ENCODE measurements around the gene EFCAB12. TPM values are rescaled to one million over a fixed set of nuclear protein-coding genes. Genes with fewer than 3 reads are reported as not detected.

The EFCAB12 gene
- total RNA-seq, 2 experiments from 2014 or later, result 0.69 TPM

DNA sequence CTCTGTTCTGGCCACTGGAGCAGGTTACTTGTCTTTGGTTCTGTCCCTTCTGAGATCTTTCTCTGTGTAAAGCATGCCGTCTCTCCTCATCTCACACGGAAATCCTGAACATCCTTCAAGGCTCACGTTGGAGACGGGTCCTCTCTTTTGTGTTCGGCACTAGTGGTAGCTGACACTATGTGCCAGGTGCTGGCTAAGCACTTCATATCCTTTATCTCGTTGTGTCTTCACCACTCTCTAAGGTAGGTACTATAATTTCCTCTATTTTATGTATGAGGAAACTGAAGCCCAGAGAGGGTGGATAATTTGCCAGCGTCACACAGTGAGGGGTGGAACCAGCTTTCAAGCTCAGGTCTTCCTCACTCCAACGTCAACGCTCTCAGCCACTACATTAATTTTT, 12.8 kb upstream of the EFCAB12 start:
- DNase-seq, result peak; percentile 27
- Mint-ChIP-seq H3K27me3 (no peaks in the 10 kb centered on the region), H3K27ac (peak overlapping the region; percentile 95), H3K9me3 (no peaks in the 10 kb centered on the region), H3K36me3 (ENCODE audit: low read depth) (peaks cover 21% of the 10 kb centered on the region), H3K4me3 (peak overlapping the region; percentile 87), H3K4me1 (peaks cover 54% of the 10 kb centered on the region)
- CTCF ChIA-PET, result interaction anchor here (0.9 to 3.5 kb wide), 5 partner anchors 8 to 125 kb away, joined by 3 to 20 read pairs (median 4); partner anchors contain the start of gene EFCAB12
- POLR2A ChIA-PET, result no interaction called here

- ChIA-PET POLR2A (interaction anchor here (0.9 to 1.0 kb wide), 2 partner anchors 23 to 125 kb away, joined by 3 to 4 read pairs; a partner anchor contains a TSS), CTCF (interaction anchor here (0.6 to 3.5 kb wide), 5 partner anchors 10 to 124 kb away, joined by 3 to 20 read pairs (median 4); partner anchors contain the start of gene EFCAB12)
- Mint-ChIP-seq H3K9me3 (no peaks in the 10 kb centered on the region), H3K27me3 (no peaks in the 10 kb centered on the region), H3K36me3 (ENCODE audit: low read depth) (peaks cover 24% of the 10 kb centered on the region), H3K27ac (peak overlapping the region; percentile 95), H3K4me3 (peak overlapping the region; percentile 87), H3K4me1 (peaks cover 58% of the 10 kb centered on the region)
- no peak for DNase-seq
These were observed 12.3 kb upstream of the EFCAB12 start for GRCh38 chr3:129440618-129441190.

- Mint-ChIP-seq H3K27ac (peak within 1 kb of the TSS; percentile 95), H3K4me1 (peaks cover 64% of the 10 kb centered on the region), H3K27me3 (no peaks in the 10 kb centered on the region), H3K4me3 (peak within 1 kb of the TSS; percentile 87), H3K9me3 (no peaks in the 10 kb centered on the region), H3K36me3 (ENCODE audit: low read depth) (peaks cover 26% of the 10 kb centered on the region)
- POLR2A ChIA-PET, result interaction anchor here (0.9 to 1.0 kb wide), 2 partner anchors 23 to 124 kb away, joined by 3 to 4 read pairs; a partner anchor contains a TSS
- DNase-seq, result peak; percentile 100
- CTCF ChIA-PET, result interaction anchor here (0.6 to 3.5 kb wide), 9 partner anchors 10 to 124 kb away, joined by 3 to 20 read pairs (median 3); partner anchors contain the start of gene EFCAB12
These were observed 11.6 kb upstream of the EFCAB12 start, which contains the start of the genes IFT122 and MBD4 for GRCh38 chr3:129439817-129440617. Gene IFT122 (plus strand): TSS chr3:129440224. CDS start chr3:129440331, 107 bp downstream. Gene MBD4 (minus strand): TSS chr3:129439948. CDS start chr3:129439833, 115 bp downstream.

GRCh38 chr3:129439226-129439816, 10.9 kb upstream of the EFCAB12 start:
- CTCF ChIA-PET, result interaction anchor here (1.2 to 3.5 kb wide), 6 partner anchors 10 to 124 kb away, joined by 3 to 20 read pairs (median 4); partner anchors contain the start of gene EFCAB12
- Mint-ChIP-seq H3K4me1 (peaks cover 68% of the 10 kb centered on the region), H3K27me3 (no peaks in the 10 kb centered on the region), H3K36me3 (ENCODE audit: low read depth) (peaks cover 27% of the 10 kb centered on the region), H3K4me3 (peak overlapping the region; percentile 87), H3K27ac (peak overlapping the region; percentile 95), H3K9me3 (no peaks in the 10 kb centered on the region)
- peak; percentile 54 for DNase-seq
- POLR2A ChIA-PET, result interaction anchor here (1.0 kb wide), 1 partner anchor 22 kb away, joined by 3 read pairs; no protein-coding TSS in a partner anchor

DNA sequence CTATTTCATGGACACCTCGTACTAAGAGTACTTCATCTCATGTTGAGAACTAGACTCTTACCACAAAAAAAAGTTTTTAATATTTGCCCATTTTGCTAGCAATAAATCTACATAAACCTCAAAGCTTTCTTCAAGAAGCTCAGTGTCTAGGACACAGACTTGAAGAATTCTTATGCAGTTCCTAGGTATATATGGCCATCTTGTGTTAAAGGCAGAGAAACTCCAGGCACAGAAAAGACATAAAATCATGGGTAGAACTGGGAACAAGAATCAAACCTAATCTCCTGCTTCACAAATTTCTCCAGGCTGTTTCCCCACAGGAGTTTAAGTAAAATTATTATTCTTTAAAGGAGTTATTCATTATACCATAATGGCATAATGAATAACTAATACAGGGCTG, 6.9 kb upstream of the EFCAB12 start:
- peaks cover 49% of the 10 kb centered on the region for H3K4me1 Mint-ChIP-seq
- ChIA-PET CTCF (interaction anchor here (0.6 kb wide), 1 partner anchor 19 kb away, joined by 3 read pairs; no protein-coding TSS in a partner anchor), POLR2A (no interaction called here)
- H3K27me3 Mint-ChIP-seq, result no peaks in the 10 kb centered on the region
- H3K9me3 Mint-ChIP-seq, result no peaks in the 10 kb centered on the region
- H3K4me3 Mint-ChIP-seq, result no peak overlapping the region
- no peak overlapping the region for H3K27ac Mint-ChIP-seq
- no peak for DNase-seq
- H3K36me3 Mint-ChIP-seq (ENCODE audit: low read depth), result peaks cover 53% of the 10 kb centered on the region

- peaks cover 57% of the 10 kb centered on the region for H3K36me3 Mint-ChIP-seq (ENCODE audit: low read depth)
- no peak overlapping the region for H3K27ac Mint-ChIP-seq
- peaks cover 58% of the 10 kb centered on the region for H3K4me1 Mint-ChIP-seq
- no peaks in the 10 kb centered on the region for H3K9me3 Mint-ChIP-seq
- CTCF ChIA-PET, result no interaction called here
- H3K27me3 Mint-ChIP-seq, result no peaks in the 10 kb centered on the region
- POLR2A ChIA-PET, result no interaction called here
- H3K4me3 Mint-ChIP-seq, result no peak overlapping the region
- no peak for DNase-seq
These were observed 5.7 kb upstream of the EFCAB12 start for GRCh38 chr3:129434140-129434539.

- Mint-ChIP-seq H3K4me3 (no peak overlapping the region), H3K9me3 (no peaks in the 10 kb centered on the region), H3K36me3 (ENCODE audit: low read depth) (peaks cover 60% of the 10 kb centered on the region), H3K27ac (no peak overlapping the region), H3K4me1 (peaks cover 61% of the 10 kb centered on the region), H3K27me3 (no peaks in the 10 kb centered on the region)
- ChIA-PET POLR2A (no interaction called here), CTCF (interaction anchor here (0.7 to 1.4 kb wide), 2 partner anchors 8 to 457 kb away, joined by 3 read pairs; no protein-coding TSS in a partner anchor)
- DNase-seq, result no peak
These were observed 5.1 kb upstream of the EFCAB12 start for GRCh38 chr3:129433565-129433964.

DNA sequence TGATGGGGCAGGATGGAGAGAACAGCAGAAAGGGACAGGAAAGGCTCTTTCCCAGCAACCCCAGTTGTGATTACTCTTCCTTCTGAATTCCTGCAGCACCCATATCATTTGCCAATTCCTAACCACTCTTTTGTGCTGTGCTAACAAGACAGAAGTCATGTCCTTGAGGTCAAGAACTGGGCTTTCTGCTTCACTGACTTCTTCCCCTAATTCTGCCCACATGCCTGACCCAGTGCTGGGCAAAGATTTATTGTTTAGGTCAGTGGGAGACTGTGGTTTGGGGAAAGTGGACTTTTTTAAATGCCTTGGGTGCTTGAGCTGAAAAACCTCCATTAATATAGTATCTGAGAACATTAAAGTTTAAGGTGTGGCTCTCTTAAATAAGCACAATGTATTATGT, 4.2 kb upstream of the EFCAB12 start:
- Mint-ChIP-seq H3K9me3 (no peaks in the 10 kb centered on the region), H3K27ac (no peak overlapping the region), H3K4me1 (peaks cover 61% of the 10 kb centered on the region), H3K4me3 (no peak overlapping the region), H3K36me3 (ENCODE audit: low read depth) (peaks cover 56% of the 10 kb centered on the region), H3K27me3 (no peaks in the 10 kb centered on the region)
- POLR2A ChIA-PET, result no interaction called here
- CTCF ChIA-PET, result interaction anchor here (1.4 kb wide), 1 partner anchor 9 kb away, joined by 3 read pairs; no protein-coding TSS in a partner anchor
- no peak for DNase-seq

GRCh38 chr3:129432036-129432435, 3.6 kb upstream of the EFCAB12 start:
- ChIA-PET POLR2A (no interaction called here), CTCF (no interaction called here)
- Mint-ChIP-seq H3K4me3 (no peak overlapping the region), H3K27ac (no peak overlapping the region), H3K36me3 (ENCODE audit: low read depth) (peaks cover 51% of the 10 kb centered on the region), H3K9me3 (no peaks in the 10 kb centered on the region), H3K4me1 (peaks cover 58% of the 10 kb centered on the region), H3K27me3 (peaks cover 5% of the 10 kb centered on the region)
- DNase-seq, result no peak

DNA sequence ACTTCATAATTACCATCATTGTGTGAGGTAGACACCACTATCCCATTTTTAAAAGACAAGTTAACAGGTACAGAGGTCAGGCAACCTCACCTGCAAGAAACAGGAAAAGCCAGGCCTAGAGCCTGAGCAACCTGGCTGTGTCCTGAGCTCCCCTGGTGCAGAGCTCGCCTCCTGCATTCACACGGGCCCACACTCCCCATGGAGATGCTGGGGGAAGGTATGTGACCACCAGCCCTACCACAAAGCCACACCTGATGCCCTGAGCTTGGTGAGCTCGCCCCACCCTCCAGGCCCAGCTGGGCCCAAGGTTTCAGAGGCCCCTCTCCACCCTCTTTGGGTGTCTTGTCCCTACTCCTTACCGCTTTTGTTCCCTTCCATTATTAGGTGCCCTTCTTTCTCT, 1.2 kb upstream of the EFCAB12 start:
- Mint-ChIP-seq H3K27ac (no peak overlapping the region), H3K9me3 (no peaks in the 10 kb centered on the region), H3K4me1 (peaks cover 37% of the 10 kb centered on the region), H3K4me3 (no peak overlapping the region), H3K36me3 (ENCODE audit: low read depth) (peaks cover 38% of the 10 kb centered on the region), H3K27me3 (peaks cover 5% of the 10 kb centered on the region)
- DNase-seq, result no peak
- ChIA-PET POLR2A (no interaction called here), CTCF (interaction anchor here (0.7 to 1.9 kb wide), 4 partner anchors 10 to 29 kb away, joined by 3 to 6 read pairs (median 5); partner anchors contain the start of genes IFT122 and MBD4)

- H3K36me3 Mint-ChIP-seq (ENCODE audit: low read depth), result peaks cover 35% of the 10 kb centered on the region
- peak overlapping the region; percentile 66 for H3K27ac Mint-ChIP-seq
- peaks cover 38% of the 10 kb centered on the region for H3K4me1 Mint-ChIP-seq
- ChIA-PET POLR2A (no interaction called here), CTCF (interaction anchor here (0.7 to 1.4 kb wide), 3 partner anchors 10 to 29 kb away, joined by 3 to 5 read pairs (median 5); partner anchors contain the start of genes IFT122 and MBD4)
- peaks cover 5% of the 10 kb centered on the region for H3K27me3 Mint-ChIP-seq
- H3K9me3 Mint-ChIP-seq, result peaks cover 5% of the 10 kb centered on the region
- H3K4me3 Mint-ChIP-seq, result no peak overlapping the region
- no peak for DNase-seq
These were observed 630 bp upstream of the EFCAB12 start for GRCh38 chr3:129429080-129429451.

DNA sequence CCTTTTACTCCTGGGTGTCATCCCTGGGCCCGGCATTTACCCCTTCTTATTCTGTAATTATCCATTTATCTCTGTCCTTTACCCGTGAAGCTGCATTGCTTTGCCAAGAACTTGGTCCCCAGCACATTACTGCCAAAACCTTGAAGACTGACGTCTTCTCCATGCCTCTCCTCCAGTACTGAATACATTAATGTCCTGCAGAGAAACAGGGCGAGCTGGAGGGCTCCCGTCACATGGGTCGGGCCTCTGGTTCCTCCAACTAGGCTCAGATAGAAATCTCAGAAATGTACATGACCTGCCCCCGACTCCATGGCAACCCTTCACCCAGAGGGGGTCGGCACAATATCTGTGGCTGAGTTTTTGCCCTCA, 445 bp downstream of the EFCAB12 start:
- Mint-ChIP-seq H3K4me1 (peaks cover 33% of the 10 kb centered on the region), H3K27ac (no peak overlapping the region), H3K36me3 (ENCODE audit: low read depth) (peaks cover 25% of the 10 kb centered on the region), H3K4me3 (peak overlapping the region; percentile 59), H3K9me3 (peaks cover 5% of the 10 kb centered on the region), H3K27me3 (peaks cover 5% of the 10 kb centered on the region)
- CTCF ChIA-PET, result interaction anchor here (1.0 to 3.5 kb wide), 4 partner anchors 12 to 28 kb away, joined by 3 to 20 read pairs (median 7); partner anchors contain the start of genes IFT122 and MBD4
- POLR2A ChIA-PET, result no interaction called here
- no peak for DNase-seq

Data from activated CD4-positive, alpha-beta T cell treated with anti-CD3 and anti-CD28 coated beads, Interleukin-2, amount 10 ng/mL, durations not matched to agents 7 days and 5 days (primary cell).